Measurements from ENCODE around the gene TMEM178B. TPM values are rescaled to one million over a fixed set of nuclear protein-coding genes. Genes with fewer than 3 reads are reported as not detected.
A peak's percentile ranks its signal among the peaks of the same experiment; 100 is the strongest.
"Not testable (repeated sequence)": the region's sequence is repeated elsewhere in the genome, so short reads cannot be mapped to it uniquely, and the experiment has no call there.

TMEM178B gene
- total RNA-seq, 1 experiment from 2014 or later, result 0.21 TPM

DNA sequence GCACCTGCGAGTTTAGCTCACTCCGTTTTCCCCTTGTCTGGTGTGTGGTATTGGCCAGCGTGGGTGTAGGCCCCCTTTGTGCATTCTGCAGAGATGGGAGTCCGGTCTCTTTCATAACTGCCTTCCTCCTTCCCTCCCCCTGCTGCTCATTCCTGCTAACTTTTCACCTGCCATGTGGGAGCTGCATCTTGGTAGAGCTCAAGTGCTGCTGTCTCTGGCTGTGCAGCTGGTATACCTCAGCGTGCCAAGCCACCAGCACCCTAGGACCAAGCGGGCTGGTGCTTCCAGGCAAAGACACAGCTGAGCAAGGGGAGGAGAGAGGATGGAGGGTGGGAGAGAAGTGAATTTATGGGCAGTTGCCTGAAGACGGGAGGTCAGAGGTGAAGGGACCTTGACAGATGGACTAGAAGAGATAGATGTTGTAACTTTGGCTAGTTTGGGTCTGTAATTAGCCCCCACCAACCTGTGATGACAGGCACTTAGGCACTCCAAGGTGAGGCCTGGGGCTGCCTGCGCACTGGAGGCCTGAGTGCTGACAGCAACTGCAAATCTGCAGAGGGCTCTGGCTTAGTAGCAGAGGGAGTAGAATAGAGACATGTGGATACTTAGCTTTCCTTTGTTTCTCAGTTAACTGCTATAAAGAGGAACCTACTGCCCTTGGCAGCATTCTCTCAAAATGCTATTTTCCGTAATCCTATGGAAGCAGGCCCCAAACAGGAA is 328.6 kb downstream of the TMEM178B start:
- in situ Hi-C loops (cut with HindIII; ENCODE audit: low pct_unique_long_range_greater_than_20kb, low sequenced_read_pairs), result no loop called here
- DNase-seq (ENCODE audit: low read depth, low spot score), result no peak

DNA sequence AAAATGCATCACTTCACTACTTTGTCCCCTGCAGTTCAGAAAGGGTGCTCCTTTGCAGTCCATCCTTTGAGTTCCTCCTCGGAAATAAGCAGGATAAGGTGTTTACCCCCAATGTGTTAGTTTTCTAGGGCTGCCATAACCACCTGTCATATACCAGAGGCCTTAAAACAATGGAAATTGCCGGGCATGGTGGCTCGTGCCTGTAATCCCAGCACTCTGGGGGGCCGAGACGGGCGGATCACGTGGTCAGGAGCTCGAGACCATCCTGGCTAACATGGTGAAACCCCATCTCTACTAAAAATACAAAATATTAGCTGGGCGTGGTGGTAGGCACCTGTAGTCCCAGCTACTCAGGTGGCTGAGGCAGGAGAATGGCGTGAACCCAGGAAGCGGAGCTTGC is 330.0 kb downstream of the TMEM178B start:
- in situ Hi-C loops (cut with HindIII; ENCODE audit: low pct_unique_long_range_greater_than_20kb, low sequenced_read_pairs); DNase-seq (ENCODE audit: low read depth, low spot score): not testable (repeated sequence)

DNA sequence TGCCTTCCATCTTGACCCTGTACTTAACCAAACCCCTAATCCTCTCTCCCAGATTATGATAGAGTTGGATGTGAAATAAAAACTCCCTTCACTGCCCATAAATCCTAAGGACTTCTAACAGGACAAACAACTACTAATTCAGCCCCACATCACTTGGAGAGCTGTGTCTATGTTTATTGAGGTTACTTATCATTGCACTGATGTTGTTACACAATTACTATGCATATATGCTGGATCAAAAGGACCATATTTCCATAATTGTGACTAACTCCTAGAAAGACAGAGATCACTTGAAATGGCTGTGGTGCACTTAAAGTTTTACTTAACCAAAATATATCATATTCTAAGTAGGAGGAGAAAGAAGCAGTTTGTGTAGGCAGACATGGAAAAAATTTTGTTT is 332.5 kb downstream of the TMEM178B start:
- DNase-seq (ENCODE audit: low read depth, low spot score), result no peak
- in situ Hi-C loops (cut with HindIII; ENCODE audit: low pct_unique_long_range_greater_than_20kb, low sequenced_read_pairs), result no loop called here

DNA sequence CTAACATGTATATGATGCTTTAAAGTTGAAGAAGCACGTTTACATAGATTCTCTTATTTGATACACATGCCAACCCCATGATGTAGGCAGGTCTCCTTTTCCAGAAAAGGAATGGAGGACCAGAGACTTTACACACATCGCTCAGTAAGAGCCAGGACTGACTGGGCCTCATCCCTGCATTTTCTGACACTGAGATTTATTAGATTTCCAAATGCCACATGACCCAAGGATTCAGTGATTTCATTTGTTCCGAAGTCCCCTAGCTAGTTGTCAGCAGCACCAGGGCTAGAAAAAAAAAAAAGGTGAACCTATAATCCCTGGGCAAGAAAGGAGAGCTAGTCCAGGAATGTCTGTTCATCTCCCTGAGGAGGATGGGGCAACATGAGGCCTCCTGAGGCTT is 334.0 kb downstream of the TMEM178B start:
- DNase-seq (ENCODE audit: low read depth, low spot score), result no peak
- in situ Hi-C loops (cut with HindIII; ENCODE audit: low pct_unique_long_range_greater_than_20kb, low sequenced_read_pairs), result no loop called here

DNA sequence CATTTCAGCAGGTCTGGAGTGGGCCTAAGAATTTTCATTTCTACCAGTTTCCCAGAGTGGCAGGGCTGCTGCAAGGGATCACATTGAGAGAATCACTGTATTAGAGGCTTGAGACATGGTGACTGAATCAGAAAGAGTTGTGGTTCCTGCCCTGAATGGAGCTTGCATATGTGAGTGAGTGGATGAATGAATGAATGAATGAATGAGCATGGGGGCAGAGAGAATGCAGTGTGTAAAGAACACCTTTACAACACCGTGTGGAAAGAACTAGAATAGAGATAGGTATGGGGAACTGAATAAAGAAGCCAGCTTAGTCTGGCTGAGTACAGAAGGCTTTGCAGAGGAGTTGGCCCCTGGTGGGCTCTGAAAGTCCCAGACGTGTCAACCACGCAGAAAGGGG is 334.6 kb downstream of the TMEM178B start:
- in situ Hi-C loops (cut with HindIII; ENCODE audit: low pct_unique_long_range_greater_than_20kb, low sequenced_read_pairs), result no loop called here
- no peak for DNase-seq (ENCODE audit: low read depth, low spot score)

DNA sequence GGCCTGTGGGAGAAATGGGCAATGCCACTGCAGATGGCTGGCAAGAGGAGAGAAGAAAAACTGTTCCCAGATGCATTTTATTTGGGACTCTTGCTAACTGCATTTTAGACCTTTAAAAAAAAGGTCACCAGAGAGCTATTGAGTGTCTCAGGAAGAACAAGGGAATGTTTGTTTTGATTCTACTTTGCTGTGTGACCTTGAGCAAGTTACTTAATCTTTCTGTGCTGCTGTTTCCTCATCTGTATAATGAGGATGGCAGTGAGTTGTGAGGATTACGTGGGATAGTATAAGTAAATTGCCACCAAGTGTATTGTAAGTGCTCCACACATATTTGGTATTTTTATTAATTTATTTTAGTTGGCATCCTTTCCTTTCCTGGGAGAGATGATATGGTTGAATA is 335.4 kb downstream of the TMEM178B start:
- in situ Hi-C loops (cut with HindIII; ENCODE audit: low pct_unique_long_range_greater_than_20kb, low sequenced_read_pairs), result no loop called here
- DNase-seq (ENCODE audit: low read depth, low spot score), result no peak

DNA sequence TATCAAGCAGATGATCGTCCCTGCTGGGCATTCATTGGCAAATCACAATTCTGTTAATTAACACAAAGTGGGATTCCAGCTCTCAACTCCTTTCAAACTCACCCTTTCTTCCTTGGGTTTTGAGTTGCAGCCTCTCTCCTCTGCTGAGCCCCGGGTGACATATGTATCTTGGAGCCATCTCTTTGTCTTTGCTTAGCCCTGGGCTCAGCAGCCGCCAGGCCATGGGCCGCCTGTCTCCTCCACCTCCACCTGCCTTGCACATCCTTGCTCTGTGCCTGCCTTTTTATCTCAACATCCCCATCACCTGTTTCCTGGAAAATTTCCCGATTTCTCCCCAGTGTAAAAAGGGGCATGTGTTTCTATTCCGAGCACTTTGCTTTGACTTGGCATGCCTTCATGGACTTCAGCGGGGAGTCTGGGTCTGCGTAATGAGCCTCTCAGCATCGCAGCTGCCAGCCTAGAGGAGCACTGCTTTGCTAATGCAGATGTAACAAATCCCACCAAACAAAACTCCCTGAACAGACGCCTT is 336.0 kb downstream of the TMEM178B start:
- in situ Hi-C loops (cut with HindIII; ENCODE audit: low pct_unique_long_range_greater_than_20kb, low sequenced_read_pairs), result no loop called here
- no peak for DNase-seq (ENCODE audit: low read depth, low spot score)

DNA sequence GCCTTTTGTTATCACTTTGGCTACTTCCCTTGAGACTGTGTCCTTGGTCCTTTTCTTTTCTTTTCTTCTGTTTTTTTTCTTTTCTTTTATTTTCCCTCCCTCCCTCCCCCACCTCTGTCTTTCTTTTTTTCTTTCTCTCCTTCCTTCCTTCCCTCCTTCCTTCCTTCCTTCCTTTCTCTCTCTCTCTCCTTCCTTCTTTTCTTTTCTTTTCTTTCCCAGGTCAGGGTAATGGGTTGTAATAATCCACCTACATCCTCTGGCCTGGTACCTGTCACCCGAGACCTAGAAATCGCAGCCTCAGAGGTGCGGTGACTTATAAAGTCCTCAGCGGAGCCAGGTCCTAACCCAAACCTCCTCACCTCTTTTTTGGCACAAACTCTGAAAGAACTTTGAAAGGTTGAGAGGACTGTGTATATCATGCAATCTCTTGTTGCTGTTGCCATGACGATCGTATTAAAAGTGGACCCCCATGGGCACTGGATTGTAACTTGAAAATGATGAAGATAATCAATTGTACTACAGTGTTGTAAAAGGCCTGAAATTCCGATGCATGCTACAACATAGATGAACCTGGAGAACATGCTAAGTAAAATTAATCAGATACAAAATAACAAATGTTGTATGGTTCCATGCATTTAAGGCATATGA is 336.6 kb downstream of the TMEM178B start:
- in situ Hi-C loops (cut with HindIII; ENCODE audit: low pct_unique_long_range_greater_than_20kb, low sequenced_read_pairs), result no loop called here
- no peak for DNase-seq (ENCODE audit: low read depth, low spot score)

DNA sequence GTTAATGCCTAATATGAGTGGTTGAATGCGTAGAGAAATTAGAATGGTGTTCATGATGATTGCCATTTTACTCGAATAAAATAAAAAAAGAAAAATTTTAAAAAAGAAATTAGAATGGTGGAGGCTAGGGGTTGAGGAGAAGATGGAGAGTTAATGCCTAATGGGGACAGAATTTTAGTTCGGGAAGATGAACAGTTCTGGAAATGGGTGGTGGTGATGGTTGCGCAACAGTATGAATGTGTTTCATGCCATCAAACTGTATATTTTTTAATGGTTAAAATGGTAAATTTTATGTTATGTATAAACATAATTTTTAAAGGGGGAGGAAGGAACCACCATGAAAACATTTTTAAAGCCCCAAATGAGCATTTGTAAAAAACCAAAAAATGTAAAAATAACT is 337.3 kb downstream of the TMEM178B start:
- in situ Hi-C loops (cut with HindIII; ENCODE audit: low pct_unique_long_range_greater_than_20kb, low sequenced_read_pairs), result no loop called here
- no peak for DNase-seq (ENCODE audit: low read depth, low spot score)

DNA sequence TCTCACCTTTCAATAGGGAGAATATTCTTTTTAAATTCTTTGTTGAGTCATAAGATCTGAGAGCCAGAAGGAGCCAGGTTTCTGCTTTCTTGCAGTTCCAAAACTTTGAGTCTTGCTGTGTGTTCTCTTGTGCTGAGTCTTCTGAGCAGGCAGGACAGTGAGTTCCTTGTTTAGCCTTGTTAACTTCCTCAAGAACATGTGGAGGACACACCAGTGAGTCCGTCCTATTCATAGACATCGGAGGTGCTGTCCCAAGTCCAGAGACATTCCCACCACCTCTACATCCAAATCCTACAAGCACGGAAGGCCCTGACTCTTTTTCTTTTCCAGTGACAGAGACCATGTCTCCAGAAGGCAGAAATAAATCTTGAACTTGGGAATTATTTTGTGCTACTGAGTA is 342.1 kb downstream of the TMEM178B start:
- no peak for DNase-seq (ENCODE audit: low read depth, low spot score)
- in situ Hi-C loops (cut with HindIII; ENCODE audit: low pct_unique_long_range_greater_than_20kb, low sequenced_read_pairs), result no loop called here

DNA sequence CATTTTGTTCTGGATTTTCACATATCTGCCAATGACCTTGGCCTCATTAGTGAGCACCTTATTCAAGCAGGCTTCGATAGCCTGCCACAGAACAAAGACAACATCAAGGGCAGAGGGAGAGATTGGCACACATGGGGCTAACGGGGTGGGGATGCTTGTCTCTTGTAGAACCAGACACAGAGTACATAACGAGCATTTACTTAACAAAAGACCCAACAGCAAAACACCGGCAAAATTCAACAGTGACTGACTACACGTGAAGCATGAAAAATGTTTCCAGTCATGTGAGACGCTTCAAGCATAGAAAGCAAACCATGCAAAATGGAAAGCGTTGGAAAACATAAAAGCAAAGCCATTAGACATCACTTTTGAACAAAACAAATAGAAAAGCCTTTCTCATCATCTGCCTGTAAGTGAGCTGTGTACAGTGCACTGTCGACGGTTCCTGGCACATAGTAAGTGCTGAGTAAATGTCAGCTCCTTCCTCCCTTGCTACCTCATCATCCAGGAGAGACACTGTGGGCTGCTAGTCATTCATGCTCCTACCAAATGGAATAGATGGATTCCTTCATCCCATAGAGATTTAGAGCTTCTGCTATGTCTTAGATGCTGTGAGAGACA is 342.9 kb downstream of the TMEM178B start:
- no peak for DNase-seq (ENCODE audit: low read depth, low spot score)
- in situ Hi-C loops (cut with HindIII; ENCODE audit: low pct_unique_long_range_greater_than_20kb, low sequenced_read_pairs), result no loop called here

DNA sequence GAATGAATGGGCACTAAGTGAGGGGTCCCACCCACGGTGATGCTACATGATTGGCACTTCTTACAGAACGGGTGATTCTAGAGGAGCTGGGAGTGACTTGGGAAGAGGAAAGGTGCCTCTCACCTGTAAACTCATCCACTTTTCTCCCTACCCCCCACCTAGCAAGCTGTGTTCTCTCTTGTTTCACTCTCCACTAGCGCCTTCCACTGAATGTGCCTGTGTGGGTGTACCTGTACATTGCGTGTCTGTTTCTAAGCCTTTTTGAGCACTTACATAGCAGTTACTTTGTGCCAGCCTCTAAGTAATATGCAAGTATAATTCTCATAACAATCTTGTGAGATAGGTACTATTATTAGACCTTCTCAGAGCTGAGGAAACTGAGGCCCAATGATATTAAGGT is 343.6 kb downstream of the TMEM178B start:
- in situ Hi-C loops (cut with HindIII; ENCODE audit: low pct_unique_long_range_greater_than_20kb, low sequenced_read_pairs), result no loop called here
- DNase-seq (ENCODE audit: low read depth, low spot score), result no peak

DNA sequence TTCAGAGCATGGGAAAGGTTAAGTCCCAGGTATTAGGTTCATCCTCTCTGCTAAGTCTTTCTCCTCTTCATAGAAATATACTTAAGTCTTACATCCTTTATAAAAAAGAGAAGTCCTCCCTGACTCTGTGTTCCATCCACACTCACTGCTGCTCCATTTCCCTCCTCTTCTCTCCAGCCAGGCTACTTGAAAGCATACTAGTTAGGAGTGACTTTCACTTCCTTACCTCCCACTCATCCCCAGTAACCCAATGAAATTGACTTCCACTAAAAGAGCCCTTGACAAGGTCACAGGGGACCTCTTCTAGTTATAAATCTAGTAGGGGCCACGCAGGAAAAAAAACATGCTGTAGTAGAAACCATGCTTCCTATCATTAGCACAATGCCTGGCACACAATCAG is 344.2 kb downstream of the TMEM178B start:
- in situ Hi-C loops (cut with HindIII; ENCODE audit: low pct_unique_long_range_greater_than_20kb, low sequenced_read_pairs), result no loop called here
- no peak for DNase-seq (ENCODE audit: low read depth, low spot score)

DNA sequence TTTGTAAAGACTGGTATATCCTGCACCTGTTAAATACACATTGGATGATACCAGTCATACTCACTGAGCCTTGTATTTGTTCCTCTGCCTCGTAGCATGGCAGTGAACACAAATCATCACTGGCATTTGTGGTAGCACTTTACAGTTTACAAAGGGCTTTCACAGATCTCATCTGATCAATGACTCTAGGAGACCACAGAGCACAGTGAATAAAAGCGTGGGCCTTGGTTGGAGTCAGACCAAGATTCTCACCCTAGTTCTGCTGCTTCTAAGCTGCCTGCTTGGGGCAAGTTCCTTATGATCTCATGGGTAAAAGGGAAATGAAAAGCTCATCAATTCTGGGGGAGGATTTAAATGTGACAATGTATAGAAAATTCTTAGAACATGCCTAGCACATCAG is 347.4 kb downstream of the TMEM178B start:
- in situ Hi-C loops (cut with HindIII; ENCODE audit: low pct_unique_long_range_greater_than_20kb, low sequenced_read_pairs), result no loop called here
- DNase-seq (ENCODE audit: low read depth, low spot score), result no peak

DNA sequence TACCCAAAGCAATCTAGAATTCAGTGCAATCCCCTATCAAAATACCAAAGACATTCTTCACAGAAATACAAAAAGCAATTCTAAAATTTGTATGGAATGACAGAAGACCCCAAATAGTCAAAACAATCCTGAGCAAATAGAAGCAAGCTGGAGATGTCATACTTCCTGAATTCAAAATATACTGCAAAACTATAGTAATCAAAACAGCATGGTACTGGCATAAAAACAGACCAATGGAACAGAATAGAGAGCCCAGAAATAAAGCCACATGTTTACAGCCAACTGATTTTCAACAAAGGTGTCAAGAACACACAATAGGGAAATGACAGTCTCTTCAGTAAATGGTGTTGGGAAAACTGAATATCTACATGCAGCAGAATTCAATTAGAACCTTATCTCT is 353.3 kb downstream of the TMEM178B start:
- no peak for DNase-seq (ENCODE audit: low read depth, low spot score)
- in situ Hi-C loops (cut with HindIII; ENCODE audit: low pct_unique_long_range_greater_than_20kb, low sequenced_read_pairs), result no loop called here

DNA sequence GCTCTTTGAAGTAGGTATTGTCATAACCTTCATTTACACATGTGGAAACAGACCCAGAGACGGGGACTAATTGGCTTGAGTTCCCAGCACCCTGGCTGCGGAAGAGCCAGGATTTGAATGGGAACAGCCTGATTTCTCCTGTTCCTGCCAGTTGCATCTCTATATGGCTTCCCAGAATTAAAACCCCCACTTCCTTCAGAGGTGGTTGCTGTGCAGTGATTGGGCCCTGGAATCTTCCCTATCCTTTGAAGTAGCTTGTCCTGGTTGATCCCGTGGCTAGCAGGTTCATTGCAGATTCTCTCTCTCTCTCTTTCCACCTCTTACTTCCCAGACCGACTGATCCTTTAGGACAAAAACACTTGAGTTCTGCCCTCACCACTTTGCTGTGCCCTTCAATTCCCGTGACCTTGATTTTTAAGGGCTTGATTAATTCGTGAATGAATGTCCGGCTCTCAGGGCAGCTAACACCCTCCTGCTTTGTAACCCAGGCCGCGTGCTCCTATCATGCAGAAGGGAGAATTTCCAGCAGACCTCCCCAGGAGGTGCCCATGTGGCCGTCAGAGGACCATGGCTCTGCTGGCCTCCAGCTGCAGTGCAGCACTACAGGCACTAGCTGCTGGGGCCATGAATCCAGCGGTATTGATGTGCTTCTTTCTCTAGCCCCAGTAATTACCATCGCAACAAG is 356.7 kb downstream of the TMEM178B start:
- DNase-seq (ENCODE audit: low read depth, low spot score), result peak; percentile 27
- in situ Hi-C loops (cut with HindIII; ENCODE audit: low pct_unique_long_range_greater_than_20kb, low sequenced_read_pairs), result no loop called here

DNA sequence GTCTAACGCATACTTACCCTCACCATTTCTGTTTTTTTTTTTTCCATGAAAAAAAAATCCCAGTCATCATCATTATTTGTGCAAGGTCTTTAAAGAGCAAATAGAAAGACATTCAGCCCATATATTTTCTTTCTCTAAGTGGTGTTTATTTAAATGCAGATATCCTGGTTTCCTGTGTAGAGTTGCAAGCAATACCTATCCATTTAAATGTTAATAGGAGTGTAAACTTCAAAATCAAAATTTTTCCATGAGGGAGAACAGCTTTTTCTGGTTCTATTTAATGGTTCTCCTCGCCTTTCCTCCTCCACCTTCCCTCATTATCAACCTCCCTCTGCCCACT is 357.2 kb downstream of the TMEM178B start:
- in situ Hi-C loops (cut with HindIII; ENCODE audit: low pct_unique_long_range_greater_than_20kb, low sequenced_read_pairs), result no loop called here
- no peak for DNase-seq (ENCODE audit: low read depth, low spot score)

DNA sequence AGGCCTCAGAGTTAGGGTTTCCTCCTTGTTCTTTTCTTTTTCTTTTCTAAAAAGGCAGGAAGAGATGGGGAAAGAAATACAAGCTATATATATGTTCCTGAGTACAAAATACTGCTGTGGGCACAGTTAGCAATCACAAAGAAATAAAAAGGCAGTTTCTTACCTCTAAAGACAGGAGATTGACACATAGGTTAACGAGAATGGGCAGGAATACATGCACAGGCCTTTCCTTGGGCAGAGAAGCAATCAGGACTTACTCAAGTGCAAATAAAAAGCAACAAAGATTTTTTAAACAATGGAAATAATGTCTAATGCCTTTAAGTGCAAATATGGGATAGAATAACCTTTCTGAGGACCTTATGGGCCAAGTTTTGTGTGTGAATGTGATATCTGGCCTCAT is 357.8 kb downstream of the TMEM178B start:
- no peak for DNase-seq (ENCODE audit: low read depth, low spot score)
- in situ Hi-C loops (cut with HindIII; ENCODE audit: low pct_unique_long_range_greater_than_20kb, low sequenced_read_pairs), result no loop called here
